H1 (cell line): ENCODE data around the gene MAP9. TPM values are rescaled to one million over a fixed set of nuclear protein-coding genes. Genes with fewer than 3 reads are reported as not detected.

Experiments used
- BCL11A ChIP-seq, 2 experiments: IDR thresholded peaks; one replicate each; pipeline ENCODE4 v1.6.1; 2011; ENCODE audit warnings: low read depth in 2 of 2, low read length in 2 of 2, mild to moderate bottlenecking in 2 of 2
- CBX5 ChIP-seq: fragments of 300-800, 300-1000 bp; sonication (generic); IDR thresholded peaks from 2 replicates; pipeline ENCODE4 v1.7.1; 2016; ENCODE audit warnings: antibody characterized with exemption, low read length, low read depth
- CBX8 ChIP-seq: fragments of 300-800, 300-1000 bp; sonication (generic); IDR thresholded peaks from 2 replicates; pipeline ENCODE4 v1.7.1; 2016; ENCODE audit warnings: low read depth, low read length, borderline replicate concordance
- CHD2 ChIP-seq: IDR thresholded peaks from 2 replicates; pipeline ENCODE4 v1.6.1; 2012; ENCODE audit warnings: low read length, improper control_type of control experiment
- CTBP2 ChIP-seq: IDR thresholded peaks from 2 replicates; pipeline ENCODE4 v1.7.0; 2011; ENCODE audit warnings: borderline replicate concordance, mild to moderate bottlenecking, moderate library complexity, mixed read lengths, low read length; ENCODE audit not compliant: insufficient read depth, insufficient read length
- EGR1 ChIP-seq: IDR thresholded peaks from 2 replicates; pipeline ENCODE4 v1.6.1; 2011; ENCODE audit warnings: low read depth, low read length, borderline replicate concordance
- EP300 ChIP-seq, 2 experiments: IDR thresholded peaks; 1 replicate in 1 of 2; 2 replicates in 1 of 2; pipeline ENCODE4 v1.6.1; 2011 to 2012; ENCODE audit warnings: low read depth in 2 of 2, low read length in 2 of 2, mild to moderate bottlenecking in 2 of 2, borderline replicate concordance in 1 of 2, inconsistent platforms in 1 of 2, moderate library complexity in 1 of 2
- EZH2 ChIP-seq: fragments of 200-600 bp; sonication (generic); IDR thresholded peaks from 2 replicates; pipeline ENCODE4 v1.7.1; 2012; ENCODE audit warnings: low read depth, mild to moderate bottlenecking, moderate library complexity, low read length, inconsistent platforms; ENCODE audit not compliant: severe bottlenecking
- FOSL1 ChIP-seq: IDR thresholded peaks from 2 replicates; pipeline ENCODE4 v1.6.1; 2011; ENCODE audit warnings: mild to moderate bottlenecking, low read depth, low read length, moderate library complexity; ENCODE audit not compliant: insufficient read depth
- GABPA ChIP-seq: IDR thresholded peaks from 2 replicates; pipeline ENCODE4 v1.6.1; 2011; ENCODE audit warnings: mild to moderate bottlenecking, low read length, moderate library complexity, borderline replicate concordance; ENCODE audit not compliant: insufficient read depth
- GTF2F1 ChIP-seq: IDR thresholded peaks from 2 replicates; pipeline ENCODE4 v1.6.1; 2012; ENCODE audit warnings: low read depth, low read length, improper control_type of control experiment, borderline replicate concordance
- HDAC6 ChIP-seq: IDR thresholded peaks from one replicate; pipeline ENCODE4 v1.7.1; 2012; ENCODE audit warnings: low read depth, mild to moderate bottlenecking, inconsistent platforms, low read length, moderate library complexity
- JUND ChIP-seq: IDR thresholded peaks from 2 replicates; pipeline ENCODE4 v1.6.1; 2011; ENCODE audit warnings: mild to moderate bottlenecking, improper control_type of control experiment, low read length
- NRF1 ChIP-seq: IDR thresholded peaks from 2 replicates; pipeline ENCODE4 v1.6.1; 2011; ENCODE audit warnings: mild to moderate bottlenecking, low read depth, low read length, improper control_type of control experiment
- POLR2AphosphoS5 ChIP-seq: IDR thresholded peaks from 2 replicates; pipeline ENCODE4 v1.6.1; 2011; ENCODE audit warnings: low read depth, low read length
- POU5F1 ChIP-seq: IDR thresholded peaks from 2 replicates; pipeline ENCODE4 v1.6.1; 2011; ENCODE audit warnings: low read depth, mild to moderate bottlenecking, low read length, moderate library complexity
- RBBP5 ChIP-seq: IDR thresholded peaks from 2 replicates; pipeline ENCODE4 v1.7.1; 2012; ENCODE audit warnings: low read depth, mild to moderate bottlenecking, inconsistent platforms, low read length, moderate library complexity, borderline replicate concordance
- RNF2 ChIP-seq: fragments of 200-900, 300-1000 bp; sonication (generic); IDR thresholded peaks from 2 replicates; pipeline ENCODE4 v1.7.1; 2016; ENCODE audit warnings: borderline replicate concordance, low read depth, mild to moderate bottlenecking, antibody characterized with exemption, low read length; ENCODE audit not compliant: poor library complexity, severe bottlenecking; ENCODE audit errors: missing control alignments
- SIN3A ChIP-seq, 2 experiments: IDR thresholded peaks in 1 of 2; conservative IDR thresholded peaks in 1 of 2; 2 replicates each; pipeline ENCODE4 v1.6.1; 2011 to 2012; ENCODE audit warnings: low read length in 2 of 2, improper control_type of control experiment in 1 of 2, low read depth in 1 of 2, mild to moderate bottlenecking in 1 of 2
- TAF1 ChIP-seq: IDR thresholded peaks from 2 replicates; pipeline ENCODE4 v1.6.1; 2011; ENCODE audit warnings: mild to moderate bottlenecking, low read depth, low read length
- TEAD4 ChIP-seq: IDR thresholded peaks from 2 replicates; pipeline ENCODE4 v1.6.1; 2012; ENCODE audit warnings: low read depth, low read length, inconsistent platforms, mixed read lengths
- polyA plus RNA-seq, 7 experiments: library from polyadenylated mRNA; depleted of rRNA in 3 of 7; stranded (reverse) in 5 of 7; unstranded in 2 of 7; fragments of >200 nt in 5 of 7; fragments of 200-250 nt in 2 of 7; gene quantifications; 1 replicate in 5 of 7; 2 replicates in 1 of 7; 4 replicates in 1 of 7; pipeline versions ENCODE4 v1.2.1 to v1.2.3, GENCODE V29; 2011 to 2013; ENCODE audit warnings: missing spikeins in 2 of 7, mixed read lengths in 2 of 7
- total RNA-seq: library from RNA; stranded (reverse); fragmentation: NEBNext Ultra II Directional; extraction: Animal tissue kit (Norgen Biotek cat#: 25700); gene quantifications from 2 replicates; pipeline ENCODE4 v1.2.1, GENCODE V29; 2021
- TF ChIP-seq, protein P1 (sequence below): IDR thresholded peaks from 2 replicates; pipeline ENCODE4 v1.6.1; 2012; ENCODE audit warnings: inconsistent platforms

MAP9 gene
- total and polyA plus RNA-seq, 2 of the 8 experiments (the other 6 are each of a cell fraction or from before 2014, with no cell fraction given): 2.1 to 18.9 TPM

DNA sequence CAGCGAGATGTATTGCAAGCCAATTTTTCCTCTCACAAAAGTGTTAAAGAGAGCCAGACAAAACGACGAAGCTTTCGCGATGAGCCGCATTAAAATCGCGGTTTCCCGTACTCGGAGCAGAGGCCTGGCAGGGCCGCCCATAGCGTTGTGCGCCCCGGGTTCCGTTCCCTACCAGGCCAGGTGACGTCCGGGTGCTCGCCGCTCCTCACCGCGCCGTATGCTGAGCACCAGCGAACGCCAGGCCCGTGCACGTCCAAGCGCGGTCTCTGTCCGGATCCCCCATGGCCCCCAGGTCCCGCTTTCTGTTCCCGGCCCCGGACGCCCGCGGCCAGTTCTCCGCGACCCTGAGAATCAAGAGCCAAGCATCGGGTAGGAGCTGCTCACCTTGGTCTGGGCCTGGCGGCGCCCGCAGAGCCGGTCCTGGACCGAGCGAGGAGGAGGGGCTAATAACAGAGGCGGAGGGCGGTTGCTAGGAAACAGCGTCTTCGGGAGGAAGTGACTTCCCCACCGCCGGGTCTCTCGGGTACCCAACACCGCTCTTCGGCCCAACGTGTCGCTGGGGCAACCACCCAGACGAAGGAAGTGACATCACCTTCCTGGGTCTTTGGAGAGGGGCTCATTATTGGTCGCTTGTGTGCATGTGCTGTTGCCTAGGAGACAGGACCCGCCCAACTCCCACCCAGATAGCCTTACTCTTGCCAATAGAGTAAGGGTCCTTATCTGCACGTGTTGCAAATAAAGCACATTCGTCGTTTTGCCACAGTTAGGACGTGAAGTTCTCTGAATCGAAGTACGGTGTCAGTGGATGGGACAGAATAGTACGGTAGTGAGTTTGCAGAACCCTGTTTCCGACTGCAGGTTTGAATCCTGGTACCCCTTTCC is at the start of gene MAP9 (continued):
- TF ChIP-seq, protein P1, sequence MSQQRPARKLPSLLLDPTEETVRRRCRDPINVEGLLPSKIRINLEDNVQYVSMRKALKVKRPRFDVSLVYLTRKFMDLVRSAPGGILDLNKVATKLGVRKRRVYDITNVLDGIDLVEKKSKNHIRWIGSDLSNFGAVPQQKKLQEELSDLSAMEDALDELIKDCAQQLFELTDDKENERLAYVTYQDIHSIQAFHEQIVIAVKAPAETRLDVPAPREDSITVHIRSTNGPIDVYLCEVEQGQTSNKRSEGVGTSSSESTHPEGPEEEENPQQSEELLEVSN: peak; percentile 78
- no peak for TF ChIP-seq HDAC6
- TF ChIP-seq TEAD4: no peak
- no peak for TF ChIP-seq EGR1
- TF ChIP-seq CBX8: no peak
- TF ChIP-seq CBX5: no peak
- TF ChIP-seq POLR2AphosphoS5: peak; percentile 63; the same call in 1 of the 2 replicates
- peak; percentile 81; the same call in 1 of the 2 replicates for TF ChIP-seq GABPA
- TF ChIP-seq POU5F1: no peak
- no peak for TF ChIP-seq JUND
- peak; percentile 83 for TF ChIP-seq RBBP5
- no peak for TF ChIP-seq CTBP2
- no peak for TF ChIP-seq GTF2F1
- no peak for TF ChIP-seq EZH2
- TF ChIP-seq TAF1: peak; percentile 72
- TF ChIP-seq FOSL1: no peak
- no peak for TF ChIP-seq RNF2
- TF ChIP-seq NRF1: no peak
- TF ChIP-seq BCL11A (IDR thresholded peaks at IDR 0.05; ENCODE audit: low read depth in 2 of 2, low read length in 2 of 2): no peak
- TF ChIP-seq SIN3A (conservative IDR thresholded peaks at IDR 0.05 in 1 of 2, IDR thresholded peaks at IDR 0.05 in 1 of 2; ENCODE audit: low read depth in 1 of 2, low read length in 2 of 2): peak; percentile 77 to 88; a peak in 3 of 4 replicates
- TF ChIP-seq CHD2: 0 out of 2 replicates have a peak, but pooled peaks have one; percentile 23
- no peak for TF ChIP-seq EP300 (IDR thresholded peaks at IDR 0.05; ENCODE audit: borderline replicate concordance in 1 of 2, low read depth in 2 of 2, low read length in 2 of 2)
